CD4-positive, alpha-beta T cell treated with Interleukin-10 for 1 hour (primary cell): ENCODE measurements around the gene STRA8.

Experiments
- DNase-seq: peaks from one replicate; pipeline ENCODE4 v3.0.0-alpha.2; 2020

Gene STRA8

GRCh38 chr7:135233570-135233969, at the start of gene STRA8:
STRA8 (plus strand) TSS chr7:135233838; CDS start chr7:135240525, 6,687 bp downstream.
- DNase-seq = no peak

GRCh38 chr7:135184254-135184841, 49.3 kb upstream of the STRA8 start:
- DNase-seq = no peak

- DNase-seq = no peak
Observed at GRCh38 chr7:135185471-135186260, 48.0 kb upstream of the STRA8 start.

GRCh38 chr7:135186261-135186540, 47.4 kb upstream of the STRA8 start:
- DNase-seq = no peak

GRCh38 chr7:135186841-135187253, 46.8 kb upstream of the STRA8 start:
- no peak for DNase-seq

- DNase-seq = no peak
Observed at GRCh38 chr7:135188298-135188984, 45.2 kb upstream of the STRA8 start.

- DNase-seq = no peak
Observed at GRCh38 chr7:135189221-135189662, 44.4 kb upstream of the STRA8 start.

GRCh38 chr7:135189961-135190360, 43.7 kb upstream of the STRA8 start:
- no peak for DNase-seq

GRCh38 chr7:135190703-135191102, 42.9 kb upstream of the STRA8 start:
- no peak for DNase-seq

- DNase-seq = no peak
Observed at GRCh38 chr7:135192914-135193536, 40.6 kb upstream of the STRA8 start.

GRCh38 chr7:135193615-135194081, 40.0 kb upstream of the STRA8 start:
- no peak for DNase-seq

- DNase-seq = no peak
Observed at GRCh38 chr7:135194494-135195095, 39.0 kb upstream of the STRA8 start.

- DNase-seq = no peak
Observed at GRCh38 chr7:135195156-135195555, 38.5 kb upstream of the STRA8 start.

- DNase-seq = no peak
Observed at GRCh38 chr7:135195968-135196629, 37.5 kb upstream of the STRA8 start.

- no peak for DNase-seq
Observed at GRCh38 chr7:135197343-135197742, 36.3 kb upstream of the STRA8 start.

- DNase-seq = no peak
Observed at GRCh38 chr7:135197906-135198655, 35.6 kb upstream of the STRA8 start.

- no peak for DNase-seq
Observed at GRCh38 chr7:135199439-135199838, 34.2 kb upstream of the STRA8 start.

GRCh38 chr7:135200821-135201331, 32.8 kb upstream of the STRA8 start:
- no peak for DNase-seq

GRCh38 chr7:135201350-135201749, 32.3 kb upstream of the STRA8 start:
- no peak for DNase-seq

- DNase-seq = no peak
Observed at GRCh38 chr7:135204341-135204749, 29.3 kb upstream of the STRA8 start.

- no peak for DNase-seq
Observed at GRCh38 chr7:135204876-135205275, 28.8 kb upstream of the STRA8 start.

GRCh38 chr7:135205850-135206249, 27.8 kb upstream of the STRA8 start:
- DNase-seq = no peak
